HEK293 (cell line): Measurements from ENCODE around the gene AIRE.

ENCODE experiments used
- GLIS2 ChIP-seq: fragments of 450-650 bp; formaldehyde crosslinking; IDR thresholded peaks from 2 replicates; pipeline ENCODE4 v1.5.1; 2016; ENCODE audit warnings: missing biosample characterization, missing genetic modification characterization
- HIC1 ChIP-seq: fragments of 450-650 bp; formaldehyde crosslinking; IDR thresholded peaks from 2 replicates; pipeline ENCODE4 v1.5.1; 2016; ENCODE audit warnings: missing biosample characterization, missing genetic modification characterization
- HOXA7 ChIP-seq: sonication (generic); formaldehyde crosslinking; IDR thresholded peaks from 2 replicates; pipeline ENCODE4 v1.8.1; 2022; ENCODE audit warnings: missing genetic modification reagents, borderline replicate concordance
- MZF1 ChIP-seq: fragments of 450-650 bp; formaldehyde crosslinking; IDR thresholded peaks from 2 replicates; pipeline ENCODE4 v1.5.1; 2017; ENCODE audit warnings: missing biosample characterization, missing genetic modification characterization, borderline replicate concordance
- OSR2 ChIP-seq: fragments of 450-650 bp; formaldehyde crosslinking; IDR thresholded peaks from 2 replicates; pipeline ENCODE4 v1.5.1; 2016; ENCODE audit warnings: missing biosample characterization, missing genetic modification characterization
- PATZ1 ChIP-seq: fragments of 450-650 bp; formaldehyde crosslinking; IDR thresholded peaks from 2 replicates; pipeline ENCODE4 v1.5.1; 2016; ENCODE audit warnings: missing biosample characterization, missing genetic modification characterization
- PBX3 ChIP-seq: sonication (generic); formaldehyde crosslinking; IDR thresholded peaks from 2 replicates; pipeline ENCODE4 v1.8.1; 2022; ENCODE audit warnings: mild to moderate bottlenecking, moderate library complexity, missing genetic modification reagents
- REPIN1 ChIP-seq: fragments of 450-650 bp; formaldehyde crosslinking; IDR thresholded peaks from 2 replicates; pipeline ENCODE4 v1.5.1; 2017; ENCODE audit warnings: missing biosample characterization, missing genetic modification characterization, low read depth
- SETDB1 ChIP-seq: IDR thresholded peaks from one replicate; pipeline ENCODE4 v1.6.1; 2017; ENCODE audit warnings: mild to moderate bottlenecking, low read length, moderate library complexity, mixed read lengths; ENCODE audit not compliant: insufficient read length
- YY1 ChIP-seq: fragments of 450-650 bp; formaldehyde crosslinking; IDR thresholded peaks from 2 replicates; pipeline ENCODE4 v1.5.1; 2018; ENCODE audit warnings: missing biosample characterization, missing genetic modification characterization
- ZBTB44 ChIP-seq: fragments of 450-650 bp; IDR thresholded peaks from 2 replicates; pipeline ENCODE4 v1.5.1; 2018; ENCODE audit warnings: missing biosample characterization, mild to moderate bottlenecking, missing genetic modification characterization
- ZBTB6 ChIP-seq: fragments of 450-650 bp; formaldehyde crosslinking; IDR thresholded peaks from 2 replicates; pipeline ENCODE4 v1.5.1; 2017; ENCODE audit warnings: missing biosample characterization, missing genetic modification characterization
- ZNF202 ChIP-seq: fragments of 450-650 bp; formaldehyde crosslinking; IDR thresholded peaks from 2 replicates; pipeline ENCODE4 v1.5.1; 2016; ENCODE audit warnings: missing biosample characterization, missing genetic modification characterization, borderline replicate concordance
- ZNF335 ChIP-seq: fragments of 450-650 bp; formaldehyde crosslinking; conservative IDR thresholded peaks from 2 replicates; pipeline ENCODE4 v1.5.1; 2016; ENCODE audit warnings: missing biosample characterization, missing genetic modification characterization
- ZNF473 ChIP-seq: fragments of 450-650 bp; formaldehyde crosslinking; IDR thresholded peaks from 2 replicates; pipeline ENCODE4 v1.5.1; 2017; ENCODE audit warnings: missing biosample characterization, missing genetic modification characterization
- ZNF555 ChIP-seq: fragments of 450-650 bp; formaldehyde crosslinking; conservative IDR thresholded peaks from 2 replicates; pipeline ENCODE4 v1.5.1; 2017; ENCODE audit warnings: missing biosample characterization, mild to moderate bottlenecking, missing genetic modification characterization, inconsistent platforms
- ZNF610 ChIP-seq: fragments of 450-650 bp; formaldehyde crosslinking; IDR thresholded peaks from 2 replicates; pipeline ENCODE4 v1.5.1; 2016; ENCODE audit warnings: missing biosample characterization, missing genetic modification characterization, borderline replicate concordance
- ZNF660 ChIP-seq: fragments of 450-650 bp; IDR thresholded peaks from 2 replicates; pipeline ENCODE4 v1.5.1; 2018; ENCODE audit warnings: missing biosample characterization, mild to moderate bottlenecking, missing genetic modification characterization
- ZNF791 ChIP-seq: fragments of 450-650 bp; formaldehyde crosslinking; IDR thresholded peaks from 2 replicates; pipeline ENCODE4 v1.5.1; 2016; ENCODE audit warnings: missing biosample characterization, missing genetic modification characterization
- ZNF837 ChIP-seq: fragments of 450-650 bp; formaldehyde crosslinking; IDR thresholded peaks from 2 replicates; pipeline ENCODE4 v1.5.1; 2016; ENCODE audit warnings: missing biosample characterization, missing genetic modification characterization

AIRE gene

GRCh38 chr21:44326716-44327602 is 41.3 kb downstream of the AIRE start (continued):
- TF ChIP-seq ZBTB44 (tag by site-specific recombination) (no peak), PBX3 (no peak), YY1 (tag by site-specific recombination) (no peak), ZNF335 (tag by site-specific recombination) (no peak), PATZ1 (tag by site-specific recombination) (peak; percentile 26; the same call in 1 of the 2 replicates), MZF1 (tag by site-specific recombination) (no peak), ZNF473 (tag by site-specific recombination) (no peak), ZNF791 (tag by site-specific recombination) (no peak), ZNF610 (tag by site-specific recombination) (no peak), ZBTB6 (tag by site-specific recombination) (no peak), SETDB1 (no peak), ZNF837 (tag by site-specific recombination) (no peak), ZNF202 (tag by site-specific recombination) (no peak), HOXA7 (no peak), OSR2 (tag by site-specific recombination) (no peak), HIC1 (tag by site-specific recombination) (no peak), ZNF555 (no peak), ZNF660 (tag by site-specific recombination) (no peak), REPIN1 (tag by site-specific recombination) (no peak), GLIS2 (tag by site-specific recombination) (0 out of 2 replicates have a peak, but pooled peaks have one; percentile 15)
